GM12873 (cell line): ENCODE results near the gene CAST.

Experiments
- CTCF ChIP-seq: IDR thresholded peaks from 2 replicates; pipeline ENCODE4 v1.5.1; 2012; ENCODE audit warnings: low read depth, mild to moderate bottlenecking, moderate library complexity, low read length, control low read depth; ENCODE audit not compliant: insufficient read depth; ENCODE audit errors: missing control alignments

CAST gene

GRCh38 chr5:96626956-96627355, 35.2 kb upstream of the CAST start:
- TF ChIP-seq CTCF: no peak

- TF ChIP-seq CTCF: no peak
These were observed 34.3 kb upstream of the CAST start for GRCh38 chr5:96627792-96628398.

GRCh38 chr5:96628406-96628805, 33.8 kb upstream of the CAST start:
- TF ChIP-seq CTCF: no peak

GRCh38 chr5:96629774-96630173, 32.4 kb upstream of the CAST start:
- TF ChIP-seq CTCF: no peak

- TF ChIP-seq CTCF: no peak
These were observed 28.4 kb upstream of the CAST start for GRCh38 chr5:96633820-96634219.

GRCh38 chr5:96634881-96635280, 27.3 kb upstream of the CAST start:
- TF ChIP-seq CTCF: no peak

GRCh38 chr5:96636046-96636445, 26.1 kb upstream of the CAST start:
- TF ChIP-seq CTCF: no peak

GRCh38 chr5:96636594-96636993, 25.6 kb upstream of the CAST start:
- TF ChIP-seq CTCF: no peak
